SKM-1 treated with dmso at 0.1 percent for 144 hours (cell line): ENCODE measurements around the gene NADK2.
"Not testable (repeated sequence)": the region's sequence is repeated elsewhere in the genome, so short reads cannot be mapped to it uniquely, and the experiment has no call there.

Source experiments
- DNase-seq: peaks from one replicate; lab custom pipeline; 2025; ENCODE audit not compliant: unreplicated experiment; lab: John Stamatoyannopoulos, UW

NADK2 gene

GRCh38 chr5:36208786-36209185 is 32.9 kb downstream of the NADK2 start:
- no peak for DNase-seq

GRCh38 chr5:36206913-36207312 is 34.8 kb downstream of the NADK2 start:
- no peak for DNase-seq

GRCh38 chr5:36205329-36205728 is 36.4 kb downstream of the NADK2 start:
- DNase-seq = no peak

- no peak for DNase-seq
Measured at GRCh38 chr5:36202521-36202961, 39.2 kb downstream of the NADK2 start.

- DNase-seq = no peak
Measured at GRCh38 chr5:36200513-36200912, 41.2 kb downstream of the NADK2 start.

- DNase-seq = no peak
Measured at GRCh38 chr5:36199620-36200019, 42.1 kb downstream of the NADK2 start.

GRCh38 chr5:36198783-36199182 is 42.9 kb downstream of the NADK2 start:
- DNase-seq = not testable (repeated sequence)

- DNase-seq = no peak
Measured at GRCh38 chr5:36198281-36198680, 43.4 kb downstream of the NADK2 start.

GRCh38 chr5:36193746-36194145 is 48.0 kb downstream of the NADK2 start:
- DNase-seq = no peak

GRCh38 chr5:36184408-36184807 is 57.3 kb downstream of the NADK2 start:
- DNase-seq = not testable (repeated sequence)

- no peak for DNase-seq
Measured at GRCh38 chr5:36181774-36182173, 60.0 kb downstream of the NADK2 start.

GRCh38 chr5:36180556-36181350 is 61.0 kb downstream of the NADK2 start:
- no peak for DNase-seq

GRCh38 chr5:36179950-36180349 is 61.8 kb downstream of the NADK2 start:
- DNase-seq = no peak

GRCh38 chr5:36178524-36178890 is 63.2 kb downstream of the NADK2 start:
- no peak for DNase-seq

- no peak for DNase-seq
Measured at GRCh38 chr5:36177715-36178523, 63.8 kb downstream of the NADK2 start.

- no peak for DNase-seq
Measured at GRCh38 chr5:36177154-36177553, 64.6 kb downstream of the NADK2 start.

- no peak for DNase-seq
Measured at GRCh38 chr5:36175043-36175442, 66.7 kb downstream of the NADK2 start.

- DNase-seq = no peak
Measured at GRCh38 chr5:36174119-36174518, 67.6 kb downstream of the NADK2 start.

- DNase-seq = no peak
Measured at GRCh38 chr5:36173426-36173825, 68.3 kb downstream of the NADK2 start.

GRCh38 chr5:36172599-36172998 is 69.1 kb downstream of the NADK2 start:
- no peak for DNase-seq

- no peak for DNase-seq
Measured at GRCh38 chr5:36170832-36171424, 70.8 kb downstream of the NADK2 start.

GRCh38 chr5:36168737-36169136 is 73.0 kb downstream of the NADK2 start:
- no peak for DNase-seq
